Measurements from ENCODE around the gene CNST.
A peak's percentile ranks its signal among the peaks of the same experiment; 100 is the strongest.

The CNST gene, protein sequence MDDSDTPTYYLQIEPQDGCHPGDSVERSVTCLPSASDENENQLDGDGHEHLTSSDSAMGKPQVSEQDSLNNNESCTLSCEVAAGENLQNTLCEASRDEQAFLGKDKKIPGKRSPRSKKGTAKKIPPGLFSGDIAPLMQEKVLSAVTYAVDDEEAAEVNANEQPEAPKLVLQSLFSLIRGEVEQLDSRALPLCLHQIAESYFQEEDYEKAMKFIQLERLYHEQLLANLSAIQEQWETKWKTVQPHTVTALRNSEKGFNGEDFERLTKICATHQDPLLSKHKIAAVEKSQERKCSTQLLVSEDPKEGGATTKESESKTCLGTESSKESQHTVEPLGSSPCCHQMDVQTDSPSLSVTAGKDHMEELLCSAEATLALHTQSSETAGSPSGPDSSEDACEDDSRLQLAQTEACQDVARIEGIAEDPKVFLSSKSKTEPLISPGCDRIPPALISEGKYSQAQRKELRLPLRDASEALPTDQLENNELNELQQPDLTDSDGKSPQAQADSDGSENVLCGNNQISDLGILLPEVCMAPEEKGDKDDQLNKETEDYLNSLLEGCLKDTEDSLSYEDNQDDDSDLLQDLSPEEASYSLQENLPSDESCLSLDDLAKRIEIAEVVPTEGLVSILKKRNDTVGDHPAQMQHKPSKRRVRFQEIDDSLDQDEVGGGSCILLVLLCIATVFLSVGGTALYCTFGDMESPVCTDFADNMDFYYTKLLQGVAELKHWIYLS

DNA sequence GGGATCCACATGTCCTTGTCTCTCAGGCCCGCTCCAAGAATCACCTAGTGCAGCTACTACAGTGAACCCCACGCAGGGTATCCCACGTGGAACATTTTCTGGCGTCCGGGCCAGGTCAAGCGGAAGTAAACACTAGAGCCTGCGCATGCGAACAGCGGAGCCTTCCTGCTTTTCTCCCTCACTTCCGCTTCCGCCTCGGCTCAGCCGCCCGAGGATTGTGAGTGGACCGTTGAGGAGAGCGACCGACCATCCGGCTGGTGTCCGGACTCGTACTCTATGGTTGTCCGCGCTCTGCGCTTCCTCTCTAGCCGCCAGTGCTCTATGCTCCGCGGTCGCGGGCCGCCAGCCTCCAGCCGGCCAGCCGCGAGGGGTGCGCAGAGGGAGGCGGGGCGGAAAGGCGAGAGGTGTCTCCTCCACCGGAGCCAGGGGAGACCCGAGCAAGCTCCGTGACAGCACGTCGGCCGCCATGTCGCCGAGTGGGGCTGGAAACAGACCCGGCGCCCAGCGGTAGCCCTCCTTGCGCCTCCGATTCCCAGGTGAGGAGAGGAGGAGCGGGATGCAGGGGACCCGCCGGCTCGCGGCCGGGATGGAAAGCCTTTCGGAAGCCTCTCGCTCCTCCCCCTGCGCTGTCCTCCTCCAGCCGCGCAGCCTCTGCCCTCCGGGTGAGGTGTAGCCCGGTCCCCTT lies at the start of gene CNST, which contains the start of gene TFB2M:
Gene CNST (plus strand): TSS at position 329 of the 685 bp plus-strand sequence. CDS start 25,107 bp downstream, outside the sequence.
Gene TFB2M (minus strand): TSS at position 134 of the 685 bp plus-strand sequence. CDS start 123 bp downstream, at position 11.
- DNase-seq: peak; percentile 80

DNA sequence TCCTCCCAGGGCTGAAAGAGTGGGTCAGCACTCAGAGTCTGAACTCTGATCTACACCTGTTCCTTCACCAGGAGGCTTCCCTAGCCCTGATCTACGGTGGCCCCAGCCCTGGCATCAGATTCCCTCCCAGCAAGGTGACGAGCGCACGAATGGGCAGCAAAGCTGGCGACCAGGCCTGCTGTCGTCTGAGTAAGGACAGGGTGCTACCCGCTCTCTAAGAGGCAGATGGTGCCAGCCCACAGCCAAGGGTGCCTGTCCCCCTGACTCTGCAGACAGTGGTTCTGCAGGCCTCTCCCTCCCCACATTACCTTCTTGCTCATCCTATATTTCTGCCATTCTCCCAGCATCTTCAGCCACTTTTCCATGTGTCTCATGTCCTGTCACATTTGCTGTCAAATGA lies 48.9 kb upstream of the CNST start:
- no peak for DNase-seq

DNA sequence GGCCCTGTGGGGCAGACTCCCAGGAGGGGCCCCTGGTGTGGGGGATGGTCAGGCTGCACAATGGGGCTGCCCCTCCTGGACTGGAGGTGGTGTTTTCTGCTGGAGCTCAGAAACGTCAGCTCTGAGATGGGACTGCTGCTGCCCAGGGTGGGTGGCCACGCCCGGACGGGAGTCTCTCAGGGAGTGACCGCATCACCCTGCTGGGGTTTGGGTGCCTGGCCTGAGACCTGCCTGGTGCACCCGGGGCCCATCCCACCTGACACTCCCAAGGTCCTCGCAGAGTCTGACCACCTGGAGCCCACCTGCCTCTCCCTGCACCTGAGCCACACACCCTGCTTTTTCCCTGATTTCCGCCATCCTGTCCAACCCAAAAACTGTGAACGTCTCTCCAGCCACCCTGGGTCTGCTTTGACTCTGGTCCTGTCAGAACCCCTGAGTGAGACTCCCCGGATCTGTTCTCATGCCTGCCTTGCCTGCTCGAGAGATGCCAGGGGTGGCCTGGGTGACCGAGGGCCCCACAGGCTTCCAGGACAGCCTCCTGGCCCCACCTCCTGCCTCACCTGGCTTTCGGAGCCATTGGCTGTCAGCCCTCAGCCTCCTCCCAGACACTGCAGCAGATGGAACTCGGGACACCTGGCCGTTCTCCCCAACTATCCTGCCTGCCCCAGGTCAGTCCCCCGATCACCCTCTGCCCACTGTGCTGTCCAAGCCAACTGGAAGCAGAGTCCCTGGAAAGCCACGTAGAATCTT lies 47.6 kb upstream of the CNST start:
- no peak for DNase-seq

DNA sequence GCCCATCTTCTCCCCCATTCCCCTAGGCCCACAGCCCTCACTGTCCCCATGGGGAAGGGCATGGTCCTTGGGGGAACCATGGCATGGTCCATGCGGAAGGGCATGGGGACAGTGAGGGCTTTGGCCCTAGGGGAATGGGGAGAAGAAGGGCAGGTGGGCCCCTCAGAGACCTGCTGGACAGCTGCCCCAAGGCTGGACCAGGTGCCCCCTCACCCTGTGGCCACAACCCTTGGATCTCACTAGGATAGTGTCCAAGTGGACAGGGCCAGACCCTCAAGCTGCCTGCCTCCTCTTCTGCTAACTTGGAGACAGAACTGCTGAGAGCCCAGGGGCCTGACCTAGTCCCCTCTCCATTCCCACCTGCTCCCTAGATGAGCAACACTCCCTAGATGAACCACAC lies 46.7 kb upstream of the CNST start:
- no peak for DNase-seq

DNA sequence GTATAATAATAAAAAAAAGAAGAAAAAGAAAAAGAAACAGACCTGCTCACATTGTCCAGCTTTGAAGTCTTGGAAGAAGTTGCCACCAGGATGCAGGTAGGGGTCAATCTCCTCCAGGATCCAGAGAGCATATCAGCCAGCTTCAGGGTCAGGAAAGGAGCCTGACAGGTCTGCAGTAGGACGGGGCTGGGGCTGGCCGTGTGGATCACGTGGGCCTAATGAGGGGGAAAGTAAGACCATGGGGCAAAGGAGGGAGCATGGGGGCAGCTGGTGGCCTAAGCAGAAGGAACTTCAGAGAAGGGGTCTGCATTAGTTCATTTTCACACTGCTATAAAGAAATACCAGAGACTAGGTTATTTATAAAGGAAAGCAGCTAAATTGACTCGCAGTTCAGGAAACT lies 39.9 kb upstream of the CNST start:
- no peak for DNase-seq

DNA sequence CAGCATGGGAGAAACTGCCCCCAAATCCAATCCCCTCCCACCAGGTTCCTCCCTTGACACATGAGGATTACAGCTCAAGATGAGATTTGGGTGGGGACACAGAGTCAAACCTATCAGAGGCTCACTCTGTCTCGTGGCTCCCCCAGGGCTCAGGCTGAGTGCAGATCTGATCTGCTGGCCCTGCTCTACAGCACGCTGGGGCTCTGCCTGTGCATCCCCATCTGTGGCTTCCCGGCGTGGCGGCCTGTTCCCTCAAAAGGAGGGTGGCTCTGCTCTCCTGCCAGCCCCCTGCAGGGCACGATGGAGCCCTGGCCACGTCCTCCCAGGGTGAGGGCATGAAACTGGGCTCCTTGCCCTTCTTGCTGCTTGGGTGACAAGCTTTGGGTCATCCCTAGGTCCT lies 39.3 kb upstream of the CNST start:
- DNase-seq: no peak

DNA sequence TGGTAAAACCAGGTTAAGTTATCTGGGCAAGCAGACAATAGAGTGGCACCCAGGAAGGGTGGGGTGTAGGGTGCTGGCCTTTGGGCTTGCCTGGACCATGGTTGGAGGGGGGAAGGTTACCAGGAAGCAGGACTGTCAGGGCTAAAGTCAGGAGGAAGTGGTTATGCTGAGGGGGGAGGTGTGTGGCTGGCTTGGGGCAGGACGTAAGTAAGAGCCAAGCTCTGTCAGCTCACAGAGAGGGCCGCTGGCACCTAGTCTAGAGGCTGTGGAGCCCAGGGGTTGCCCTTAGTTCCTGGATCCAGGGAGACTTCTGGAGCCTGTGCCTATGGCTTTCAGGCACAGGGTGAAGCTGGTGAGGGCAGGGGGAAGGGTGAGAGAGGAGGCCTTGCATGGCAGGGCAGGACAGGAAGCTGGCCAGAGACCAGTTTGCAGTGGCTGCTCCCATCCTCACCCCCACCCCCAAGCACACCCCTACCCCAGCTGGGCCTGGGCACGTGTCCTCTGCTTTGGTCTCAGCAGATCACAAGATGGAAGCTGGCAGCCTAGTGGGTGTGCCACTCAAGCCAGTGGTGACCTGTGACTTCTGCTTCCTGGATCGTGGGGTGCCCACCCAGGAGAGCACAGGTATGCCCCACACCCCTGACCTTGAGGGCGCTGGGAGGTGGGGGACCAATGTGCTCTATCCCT lies 38.7 kb upstream of the CNST start:
- DNase-seq: no peak

DNA sequence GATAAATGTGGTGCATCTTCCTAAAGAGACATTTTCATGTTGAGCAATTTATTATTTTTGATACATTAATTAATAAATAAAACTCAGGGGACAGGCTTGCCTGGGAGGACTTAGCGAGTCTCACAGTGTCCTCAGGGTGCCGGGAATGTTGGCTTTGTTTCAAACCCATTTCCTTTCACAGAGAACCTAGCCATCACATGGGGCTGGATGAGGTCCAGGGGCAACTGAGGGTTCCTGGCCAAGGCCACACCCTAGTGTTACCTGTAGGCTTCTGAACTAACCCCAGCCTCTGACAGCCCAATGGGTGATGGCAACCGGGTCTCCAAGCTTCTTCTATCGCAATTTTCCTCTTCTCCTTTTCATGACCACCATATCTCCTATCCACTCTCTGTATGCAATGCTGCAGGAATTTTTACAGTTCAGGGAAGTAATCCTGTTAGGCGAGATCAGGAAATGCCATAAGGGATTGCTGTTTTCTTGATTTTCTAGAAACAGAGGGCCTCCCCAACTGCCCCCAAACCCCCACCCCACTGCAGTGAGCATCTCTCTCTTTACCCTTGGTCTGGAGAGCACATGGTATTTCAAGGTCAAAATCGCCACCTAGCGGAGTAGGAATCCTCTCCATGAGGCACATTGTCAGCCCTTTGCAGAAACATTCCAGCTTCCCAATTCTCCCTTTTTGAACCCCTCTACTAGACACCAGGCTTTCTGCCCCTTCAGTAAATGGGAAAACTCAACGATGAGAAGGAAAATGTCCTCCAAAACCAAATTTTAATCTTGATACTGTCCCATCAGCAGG lies 37.1 kb upstream of the CNST start:
- DNase-seq: no peak

DNA sequence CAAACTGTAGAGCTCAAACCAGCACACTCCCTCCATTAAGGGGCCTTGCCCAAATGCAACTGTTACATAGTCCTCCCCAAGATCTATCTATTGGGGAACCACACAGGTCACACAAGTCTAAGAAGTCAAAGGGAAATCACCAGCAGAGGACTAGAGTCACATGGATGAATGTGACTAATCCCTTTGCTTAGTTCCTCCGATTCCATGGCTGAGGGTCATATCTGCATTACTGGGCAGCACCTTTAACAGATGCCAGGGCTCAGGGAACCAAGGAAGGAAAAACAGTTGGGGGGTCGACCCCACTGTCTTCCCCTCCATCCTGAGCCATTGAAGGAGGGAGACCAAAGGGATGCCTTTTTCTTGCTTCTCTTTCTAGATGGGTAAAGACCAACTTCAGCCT lies 35.8 kb upstream of the CNST start:
- no peak for DNase-seq

DNA sequence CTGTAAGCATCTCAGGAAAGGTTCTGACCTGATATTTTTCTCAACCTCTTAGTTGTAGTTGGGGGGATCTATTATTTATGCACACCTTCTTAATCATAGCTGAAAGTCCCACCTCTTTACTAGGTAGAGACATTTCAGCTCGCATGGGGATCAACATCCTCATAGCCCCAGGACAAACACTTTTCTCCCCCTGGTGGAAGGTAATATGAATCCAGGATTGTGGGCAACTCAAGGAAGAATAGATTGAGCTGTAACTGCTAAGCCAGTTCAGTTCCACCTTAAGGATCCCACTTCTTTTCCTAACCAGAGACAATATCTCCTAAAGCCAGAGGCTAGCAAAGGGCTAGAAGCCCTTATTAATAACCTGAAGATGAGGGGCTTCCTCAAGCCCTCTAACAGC lies 33.7 kb upstream of the CNST start:
- no peak for DNase-seq

DNA sequence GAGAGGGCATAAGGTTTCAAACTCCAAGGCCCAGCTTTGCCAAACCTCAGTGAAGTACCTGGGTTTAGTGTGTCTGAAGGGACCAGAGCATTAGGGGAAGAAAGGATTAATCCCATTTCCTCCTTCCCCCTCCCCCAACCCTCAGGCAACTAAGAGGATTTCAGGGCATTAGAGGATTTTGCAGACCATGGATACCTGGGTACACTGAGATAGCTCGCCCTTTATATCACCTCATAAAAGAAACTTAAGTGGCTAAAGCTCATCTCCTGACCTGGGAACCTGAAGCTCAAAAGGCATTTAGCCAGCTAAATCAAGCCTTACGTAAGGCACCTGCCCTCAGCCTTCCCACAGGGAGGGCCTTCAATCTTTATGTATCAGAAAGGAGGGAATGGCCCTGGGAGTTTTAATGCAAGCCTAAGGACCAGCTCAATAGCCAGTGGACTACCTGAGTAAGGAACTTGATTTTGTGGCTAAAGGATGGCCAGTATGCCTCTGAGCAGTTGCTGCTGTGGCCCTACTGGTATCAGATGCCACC lies 32.8 kb upstream of the CNST start:
- no peak for DNase-seq

DNA sequence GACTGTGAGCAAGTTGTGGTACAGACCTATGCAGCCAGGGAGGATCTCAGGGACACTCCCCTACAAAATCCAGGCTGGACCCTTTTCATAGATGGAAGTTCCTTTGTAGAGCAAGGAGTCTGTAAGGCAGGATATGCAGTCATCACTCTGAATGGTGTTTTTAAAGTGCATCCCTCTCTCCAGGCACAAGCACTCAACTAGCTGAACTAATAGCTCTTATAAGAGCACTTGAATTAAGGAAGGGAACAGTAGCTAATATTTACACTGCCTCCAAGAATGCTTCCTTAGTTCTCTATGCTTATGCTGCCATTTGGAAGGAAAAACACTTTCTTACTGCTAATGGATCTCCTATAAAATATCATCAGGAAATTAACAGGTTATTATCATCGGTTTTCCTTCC lies 32.1 kb upstream of the CNST start:
- DNase-seq: no peak

DNA sequence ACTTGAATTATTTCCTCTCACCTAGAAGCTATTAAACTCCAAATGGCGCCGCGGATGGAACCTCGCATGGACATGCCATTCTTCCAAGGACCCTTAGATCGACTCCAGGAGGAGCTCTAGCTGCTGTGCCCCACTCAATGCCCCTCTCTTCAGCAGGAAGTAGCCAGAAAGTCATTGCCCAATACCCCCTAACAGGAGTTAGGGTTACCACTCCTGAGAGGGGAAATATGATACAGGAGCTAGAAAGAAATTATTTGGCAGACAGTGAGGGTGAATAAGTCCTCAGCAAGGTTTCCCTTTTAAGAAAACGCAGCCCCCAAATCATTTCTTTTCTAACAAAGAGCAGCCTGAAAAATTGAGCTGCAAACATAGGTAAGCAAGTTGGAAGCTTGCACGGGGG lies 28.8 kb upstream of the CNST start:
- DNase-seq: no peak

DNA sequence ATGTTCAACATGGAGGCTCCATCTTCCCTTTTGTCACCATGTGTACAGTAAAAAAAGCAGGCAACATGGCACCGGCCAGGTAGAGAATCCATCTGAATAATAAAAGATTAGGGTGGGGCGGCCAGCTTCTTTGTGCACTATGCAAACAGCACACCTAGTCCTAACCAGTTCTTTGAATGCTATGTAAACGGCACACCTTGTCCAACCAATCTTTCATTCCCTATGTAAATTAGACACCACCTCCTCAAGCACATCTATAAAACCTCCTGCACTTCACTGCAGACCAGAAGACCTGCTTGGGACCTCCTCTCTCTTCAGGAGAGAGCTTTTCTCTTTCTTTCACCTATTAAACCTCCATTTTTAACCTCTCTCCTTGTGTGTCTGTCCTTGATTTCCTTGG lies 28.4 kb upstream of the CNST start:
- no peak for DNase-seq

DNA sequence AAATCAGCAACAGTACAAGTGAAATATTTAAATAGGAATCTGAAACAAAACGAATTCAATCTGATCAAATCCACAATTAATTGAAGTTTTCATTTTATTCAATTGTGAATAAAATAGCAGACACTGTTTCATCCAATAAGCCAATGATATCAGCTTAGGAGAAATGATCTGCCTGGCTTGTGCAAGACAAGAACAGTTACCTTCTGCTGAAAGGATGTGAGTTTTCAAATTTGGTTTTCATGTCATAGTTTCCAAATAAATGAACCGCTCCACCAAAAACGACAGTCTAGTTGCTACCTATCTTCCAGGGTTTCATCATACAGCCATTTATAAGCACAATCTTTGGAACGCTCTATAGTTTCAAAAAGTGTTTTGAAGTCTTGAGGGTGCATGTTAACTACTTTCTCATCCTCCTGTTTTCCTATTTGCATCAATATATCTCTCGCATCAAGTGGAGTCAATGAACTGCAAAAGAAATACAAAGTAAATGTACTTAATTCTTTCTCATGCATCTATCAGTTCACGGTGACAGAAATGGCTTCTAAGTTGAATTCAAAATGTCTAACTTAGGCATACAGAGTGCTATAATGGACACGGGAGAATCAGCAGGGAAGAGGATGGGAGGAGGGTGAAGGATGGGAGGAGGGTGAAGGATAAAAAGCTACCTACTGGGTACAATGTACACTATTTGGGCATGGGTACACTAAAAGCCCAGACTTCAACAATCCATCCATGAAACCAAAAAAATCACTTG lies 25.3 kb upstream of the CNST start:
- DNase-seq: no peak

DNA sequence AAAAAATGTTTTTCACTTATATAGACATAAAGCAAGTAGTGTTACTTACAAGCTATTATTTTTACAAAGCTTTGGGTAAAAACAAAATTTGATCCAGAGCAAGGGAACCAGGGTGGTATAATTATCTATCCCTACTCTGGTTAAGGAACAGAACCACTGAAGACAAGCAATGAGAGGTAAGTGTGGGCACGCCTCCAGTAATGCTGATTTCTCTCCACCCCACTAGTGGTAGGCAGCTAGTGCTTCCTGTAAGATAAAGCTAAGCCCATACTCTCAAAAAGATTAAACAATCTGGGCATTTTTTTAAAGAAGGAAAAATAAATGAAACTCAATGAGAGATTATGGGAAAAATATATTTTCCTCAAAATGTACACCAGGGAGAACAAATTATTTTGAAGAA lies 22.3 kb upstream of the CNST start:
- DNase-seq: no peak

DNA sequence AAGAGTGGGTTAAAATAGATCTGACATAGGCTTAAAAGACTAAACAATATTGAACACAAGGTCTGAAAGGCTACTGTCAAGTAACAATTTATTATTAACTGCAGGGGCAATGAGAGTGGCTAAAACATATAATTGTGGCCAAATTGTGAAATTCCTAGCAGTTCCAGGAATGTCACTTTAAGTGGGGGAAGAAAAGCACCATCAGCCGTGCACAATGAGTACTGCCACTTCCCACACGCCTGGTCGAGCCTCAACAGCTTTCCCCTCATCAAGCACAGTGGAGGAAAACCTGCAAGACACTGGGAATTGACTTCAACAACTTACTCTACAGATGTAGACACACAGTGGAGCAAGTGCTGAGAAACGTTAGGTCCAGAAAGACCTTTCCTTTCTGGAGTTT lies 16.6 kb upstream of the CNST start:
- no peak for DNase-seq

DNA sequence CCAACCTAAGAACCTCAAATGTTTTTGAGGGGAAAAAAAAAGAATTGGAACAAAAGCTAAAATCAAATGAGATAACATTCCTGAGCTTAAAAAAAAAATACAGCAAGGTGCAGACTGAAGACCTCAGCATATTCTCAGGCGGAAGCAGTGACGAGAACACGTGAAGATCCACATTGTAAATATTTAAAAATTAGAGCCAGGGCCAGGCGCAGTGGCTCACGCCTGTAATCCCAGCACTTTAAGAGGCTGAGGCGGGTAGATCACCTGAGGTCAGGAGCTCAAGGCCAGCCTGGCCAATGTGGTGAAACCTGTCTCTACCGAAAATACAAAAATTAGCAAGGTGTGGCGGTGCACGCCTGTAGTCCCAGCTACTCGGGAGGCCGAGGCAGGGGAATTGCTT lies 15.9 kb upstream of the CNST start:
- no peak for DNase-seq

DNA sequence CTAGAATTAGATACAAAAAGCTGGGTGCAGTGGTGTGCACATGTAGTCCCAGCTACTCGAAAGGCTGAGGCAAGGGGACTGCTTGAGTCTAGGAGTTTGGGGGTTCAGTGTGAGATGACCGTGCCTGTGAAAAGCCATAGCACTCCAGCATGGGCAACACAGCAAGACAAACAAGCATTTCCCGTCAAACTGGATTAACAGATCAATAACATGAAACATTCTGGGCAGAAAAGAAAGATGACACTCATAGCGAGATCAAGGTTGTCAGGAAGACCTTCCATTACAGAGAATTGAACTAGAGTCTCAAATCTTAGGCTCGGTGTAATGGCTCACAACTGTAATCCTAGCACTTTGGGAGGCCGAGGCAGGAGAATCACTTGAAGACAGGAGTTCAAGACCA lies 14.1 kb upstream of the CNST start:
- DNase-seq: no peak

DNA sequence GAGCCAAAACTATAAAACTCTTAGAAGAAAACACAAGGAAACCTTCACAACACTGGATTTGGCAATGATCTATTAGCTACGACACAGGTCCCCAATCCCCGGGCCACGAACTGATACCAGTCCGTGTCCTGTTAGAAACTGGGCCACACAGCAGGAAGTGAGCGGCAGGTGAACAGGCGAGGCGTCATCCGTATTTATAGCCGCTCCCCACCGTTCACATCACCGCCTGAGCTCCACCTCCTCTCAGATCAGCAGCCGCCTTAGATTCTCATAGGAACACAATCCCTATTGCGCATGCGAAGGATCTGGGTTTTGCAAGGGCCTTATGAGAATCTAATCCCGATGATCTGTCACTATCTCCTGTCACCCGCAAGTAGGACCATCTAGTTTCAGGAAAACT lies 12.1 kb upstream of the CNST start:
- DNase-seq: no peak

DNA sequence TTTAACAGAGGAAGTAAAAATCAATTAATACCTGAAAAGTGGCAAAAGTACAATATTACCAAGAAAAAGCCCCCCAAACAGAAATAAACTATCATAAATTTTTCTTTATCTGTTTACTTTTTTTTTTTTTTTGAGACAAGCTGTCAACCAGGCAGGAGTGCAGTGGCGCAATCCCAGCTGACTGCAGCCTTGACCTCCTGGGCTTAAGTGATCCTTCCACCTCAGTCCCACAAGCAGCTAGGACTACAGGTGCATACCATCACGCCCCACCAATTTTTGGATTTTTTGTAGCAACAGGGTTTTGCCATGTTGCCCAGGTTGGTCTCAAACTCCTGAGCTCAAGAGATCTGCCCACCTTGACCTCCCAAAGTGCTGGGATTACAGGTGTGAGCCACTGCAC lies 8.2 kb upstream of the CNST start:
- DNase-seq: no peak
